ENCODE measurements around the gene ZNF697.

GRCh38 chr1:119621705-119622104, 26.4 kb downstream of the ZNF697 start:
- TF ChIP-seq CTCF (conservative IDR thresholded peaks at IDR 0.05; ENCODE audit: low read depth, low read length) (no peak), EZH2 (IDR thresholded peaks at IDR 0.05; ENCODE audit: borderline replicate concordance, low read depth, low read length, poor library complexity, severe bottlenecking) (no peak)

Measured in A673 (cell line).